Liver (tissue), 9 donors: ENCODE data around the gene TESK2. TPM values are rescaled to one million over a fixed set of nuclear protein-coding genes. Genes with fewer than 3 reads are reported as not detected.

Experiments
- DNase-seq: peaks from one replicate; pipeline ENCODE4 v3.0.0-alpha.2; 2017; ENCODE audit warnings: low spot score
- H3K27ac ChIP-seq, 2 donors: one replicate each; pipeline ENCODE4 v1.7.0; 2013; ENCODE audit warnings: inconsistent platforms in 2 of 2, low read length in 2 of 2, control low read depth in 1 of 2, low read depth in 1 of 2, mild to moderate bottlenecking in 1 of 2
- H3K27me3 ChIP-seq, 4 donors: one replicate each; pipeline versions ENCODE4 v1.6.1 to v1.7.0; 2013; ENCODE audit warnings: low read length in 3 of 4, inconsistent platforms in 1 of 4, mild to moderate bottlenecking in 1 of 4, moderate library complexity in 1 of 4; ENCODE audit not compliant: control insufficient read depth in 4 of 4, insufficient read depth in 4 of 4
- H3K36me3 ChIP-seq, 4 donors: one replicate each; pipeline versions ENCODE4 v1.6.1 to v1.7.0; 2013; ENCODE audit warnings: low read length in 3 of 4, mild to moderate bottlenecking in 3 of 4, low read depth in 1 of 4, moderate library complexity in 1 of 4; ENCODE audit not compliant: control insufficient read depth in 4 of 4, insufficient read depth in 3 of 4
- H3K4me1 ChIP-seq, 4 donors: one replicate each; pipeline versions ENCODE4 v1.6.1 to v1.7.0; 2013; ENCODE audit warnings: low read length in 3 of 4, mild to moderate bottlenecking in 3 of 4, moderate library complexity in 1 of 4; ENCODE audit not compliant: control insufficient read depth in 4 of 4, insufficient read depth in 4 of 4
- H3K4me3 ChIP-seq, 3 donors: one replicate each; pipeline versions ENCODE4 v1.6.1 to v1.7.0; 2013; ENCODE audit warnings: low read length in 3 of 3, control low read depth in 1 of 3, low read depth in 1 of 3, mild to moderate bottlenecking in 1 of 3
- H3K9ac ChIP-seq, 2 donors: one replicate each; pipeline ENCODE4 v1.7.0; 2013; ENCODE audit warnings: low read length in 2 of 2, mild to moderate bottlenecking in 2 of 2, moderate library complexity in 2 of 2, control low read depth in 1 of 2, low read depth in 1 of 2
- H3K9me3 ChIP-seq, 4 donors: one replicate each; pipeline versions ENCODE4 v1.6.1 to v1.7.0; 2013; ENCODE audit warnings: low read length in 3 of 4; ENCODE audit not compliant: control insufficient read depth in 4 of 4
- EGR1 ChIP-seq, 2 donors: IDR thresholded peaks; 2 replicates each; pipeline ENCODE4 v1.6.1; 2016 to 2018; ENCODE audit warnings: antibody characterized with exemption in 2 of 2, low read depth in 2 of 2
- FOXA1 ChIP-seq: IDR thresholded peaks from 2 replicates; pipeline ENCODE4 v1.6.1; 2016; ENCODE audit warnings: antibody characterized with exemption
- FOXA2 ChIP-seq: IDR thresholded peaks from 2 replicates; pipeline ENCODE4 v1.6.1; 2016; ENCODE audit warnings: antibody characterized with exemption
- GABPA ChIP-seq, 2 donors: IDR thresholded peaks in 1 of 2; conservative IDR thresholded peaks in 1 of 2; 2 replicates each; pipeline ENCODE4 v1.6.1; 2016; ENCODE audit warnings: antibody characterized with exemption in 2 of 2, mild to moderate bottlenecking in 1 of 2, moderate library complexity in 1 of 2
- HNF4A ChIP-seq, 2 donors: conservative IDR thresholded peaks; 2 replicates each; pipeline ENCODE4 v1.6.1; 2016; ENCODE audit warnings: antibody characterized with exemption in 2 of 2, mild to moderate bottlenecking in 2 of 2
- HNF4G ChIP-seq: IDR thresholded peaks from 2 replicates; pipeline ENCODE4 v1.6.1; 2016; ENCODE audit warnings: antibody characterized with exemption
- JUND ChIP-seq, 2 donors: IDR thresholded peaks; 2 replicates each; pipeline ENCODE4 v1.6.1; 2016; ENCODE audit warnings: antibody characterized with exemption in 2 of 2
- NR2F2 ChIP-seq: IDR thresholded peaks from 2 replicates; pipeline ENCODE4 v1.6.1; 2016; ENCODE audit warnings: antibody characterized with exemption
- RAD21 ChIP-seq, 2 donors: IDR thresholded peaks; 2 replicates each; pipeline ENCODE4 v1.6.1; 2016; ENCODE audit warnings: antibody characterized with exemption in 2 of 2, mild to moderate bottlenecking in 2 of 2
- RXRA ChIP-seq, 2 donors: IDR thresholded peaks; 2 replicates each; pipeline ENCODE4 v1.6.1; 2017 to 2018; ENCODE audit warnings: antibody characterized with exemption in 2 of 2, mild to moderate bottlenecking in 1 of 2
- SP1 ChIP-seq: IDR thresholded peaks from 2 replicates; pipeline ENCODE4 v1.6.1; 2018; ENCODE audit warnings: antibody characterized with exemption, mild to moderate bottlenecking
- YY1 ChIP-seq: IDR thresholded peaks from 2 replicates; pipeline ENCODE4 v1.6.1; 2016; ENCODE audit warnings: antibody characterized with exemption, mild to moderate bottlenecking
- WGBS: extraction: QIAGEN DNeasy Blood & Tissue Kit; methylation state at CpG from one replicate; pipeline ENCODE4 v1.1.7; 2013; 5-methylcytosine and 5-hydroxymethylcytosine counted together
- polyA plus RNA-seq, 2 donors: library from polyadenylated mRNA; stranded (reverse) in 1 of 2; unstranded in 1 of 2; fragments of 200-250 nt in 1 of 2; fragments of >200 nt in 1 of 2; fragmentation: Nextera tagmentation in 1 of 2; extraction: Ambion mirVana in 1 of 2; gene quantifications; one replicate each; pipeline versions ENCODE4 v1.2.1 to v1.2.3, GENCODE V29; 2013 to 2015
- total RNA-seq, 2 donors: library from RNA; depleted of rRNA; stranded (reverse); fragments of >200 nt; gene quantifications; one replicate each; pipeline ENCODE4 v1.2.3, GENCODE V29; 2014
- TF ChIP-seq, protein P1 (sequence below): IDR thresholded peaks from 2 replicates; pipeline ENCODE4 v1.6.1; 2016; ENCODE audit warnings: antibody characterized with exemption, mild to moderate bottlenecking
- donor health status: healthy.
- donor health status: healthy.
- donor health status: healthy.
- donor health status: healthy.
- donor health status: healthy.

TESK2 gene
- total and polyA plus RNA-seq, 4 donors: 2.4 to 8.2 (median 5.2) TPM

DNA sequence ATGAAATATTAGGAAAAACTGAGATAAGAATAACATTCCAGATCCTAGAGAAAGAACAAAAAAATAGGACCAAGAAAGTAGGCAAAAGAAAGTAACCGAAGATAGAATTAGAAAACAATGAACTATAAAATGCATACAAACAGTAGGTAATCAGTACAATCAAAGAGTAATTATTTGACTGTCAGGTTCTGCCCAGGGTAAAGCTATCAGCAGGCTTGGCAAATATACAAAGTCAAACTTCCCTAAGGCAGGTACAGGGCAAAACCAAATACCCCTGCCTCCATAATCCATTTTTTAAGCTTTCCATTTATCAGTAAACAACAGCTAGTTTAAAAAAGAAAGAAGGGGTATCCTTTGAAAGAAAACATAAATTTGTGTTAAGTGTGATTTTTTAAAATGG, 44.4 kb downstream of the TESK2 start:
- H3K4me1 ChIP-seq: peaks cover 0 to 4% (median 2%) of the 10 kb centered on the region in 4 donors
- H3K9ac ChIP-seq: no peak overlapping the region
- WGBS: 49% methylated on average over 1 of the region's 1 CpG
- no peaks in the 10 kb centered on the region for H3K36me3 ChIP-seq
- H3K27ac ChIP-seq: no peak overlapping the region
- TF ChIP-seq HNF4A (conservative IDR thresholded peaks at IDR 0.05) (peak in 1 of 2 donors; percentile 13), SP1 (no peak), NR2F2 (no peak), JUND (IDR thresholded peaks at IDR 0.05) (no peak), HNF4G (no peak)
- no peaks in the 10 kb centered on the region for H3K27me3 ChIP-seq
- no peak overlapping the region for H3K4me3 ChIP-seq
- no peaks in the 10 kb centered on the region for H3K9me3 ChIP-seq
- DNase-seq: no peak

DNA sequence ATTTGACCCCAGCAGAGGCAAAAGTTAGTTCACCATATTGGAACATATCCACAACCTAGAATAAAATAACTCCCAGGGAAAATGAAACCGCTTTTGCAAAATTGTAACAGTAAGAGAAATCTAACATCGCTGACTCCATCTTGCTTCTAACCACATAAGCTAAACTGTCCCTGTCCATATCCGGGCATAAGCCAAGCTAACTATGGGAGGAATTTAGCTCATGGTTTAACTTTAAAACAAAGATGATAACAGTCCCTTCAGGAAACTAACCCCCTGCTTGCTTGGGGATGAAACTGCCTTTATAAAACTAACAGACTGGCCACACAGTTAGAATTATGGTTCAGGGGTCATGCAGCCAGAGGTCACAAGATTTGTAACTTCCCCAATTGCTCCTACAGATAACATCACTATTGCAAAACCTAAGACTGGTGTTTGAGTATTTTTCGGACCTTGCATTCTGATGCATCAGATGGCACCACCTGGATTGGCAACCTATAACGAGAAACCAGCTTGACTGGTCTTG, 46.3 kb downstream of the TESK2 start:
- H3K27ac ChIP-seq: no peak overlapping the region
- peaks cover 0 to 4% (median 2%) of the 10 kb centered on the region in 4 donors for H3K4me1 ChIP-seq
- no peaks in the 10 kb centered on the region for H3K27me3 ChIP-seq
- H3K9ac ChIP-seq: no peak overlapping the region
- no peak for TF ChIP-seq RXRA (IDR thresholded peaks at IDR 0.05)
- no peak for TF ChIP-seq RAD21 (IDR thresholded peaks at IDR 0.05)
- no peak for TF ChIP-seq FOXA2
- TF ChIP-seq, protein P1, sequence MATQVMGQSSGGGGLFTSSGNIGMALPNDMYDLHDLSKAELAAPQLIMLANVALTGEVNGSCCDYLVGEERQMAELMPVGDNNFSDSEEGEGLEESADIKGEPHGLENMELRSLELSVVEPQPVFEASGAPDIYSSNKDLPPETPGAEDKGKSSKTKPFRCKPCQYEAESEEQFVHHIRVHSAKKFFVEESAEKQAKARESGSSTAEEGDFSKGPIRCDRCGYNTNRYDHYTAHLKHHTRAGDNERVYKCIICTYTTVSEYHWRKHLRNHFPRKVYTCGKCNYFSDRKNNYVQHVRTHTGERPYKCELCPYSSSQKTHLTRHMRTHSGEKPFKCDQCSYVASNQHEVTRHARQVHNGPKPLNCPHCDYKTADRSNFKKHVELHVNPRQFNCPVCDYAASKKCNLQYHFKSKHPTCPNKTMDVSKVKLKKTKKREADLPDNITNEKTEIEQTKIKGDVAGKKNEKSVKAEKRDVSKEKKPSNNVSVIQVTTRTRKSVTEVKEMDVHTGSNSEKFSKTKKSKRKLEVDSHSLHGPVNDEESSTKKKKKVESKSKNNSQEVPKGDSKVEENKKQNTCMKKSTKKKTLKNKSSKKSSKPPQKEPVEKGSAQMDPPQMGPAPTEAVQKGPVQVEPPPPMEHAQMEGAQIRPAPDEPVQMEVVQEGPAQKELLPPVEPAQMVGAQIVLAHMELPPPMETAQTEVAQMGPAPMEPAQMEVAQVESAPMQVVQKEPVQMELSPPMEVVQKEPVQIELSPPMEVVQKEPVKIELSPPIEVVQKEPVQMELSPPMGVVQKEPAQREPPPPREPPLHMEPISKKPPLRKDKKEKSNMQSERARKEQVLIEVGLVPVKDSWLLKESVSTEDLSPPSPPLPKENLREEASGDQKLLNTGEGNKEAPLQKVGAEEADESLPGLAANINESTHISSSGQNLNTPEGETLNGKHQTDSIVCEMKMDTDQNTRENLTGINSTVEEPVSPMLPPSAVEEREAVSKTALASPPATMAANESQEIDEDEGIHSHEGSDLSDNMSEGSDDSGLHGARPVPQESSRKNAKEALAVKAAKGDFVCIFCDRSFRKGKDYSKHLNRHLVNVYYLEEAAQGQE: no peak
- no peak for TF ChIP-seq NR2F2
- TF ChIP-seq FOXA1: no peak
- TF ChIP-seq GABPA (IDR thresholded peaks at IDR 0.05 in 1 of 2, conservative IDR thresholded peaks at IDR 0.05 in 1 of 2): no peak
- 87% methylated on average over 5 of the region's 5 CpGs for WGBS
- H3K9me3 ChIP-seq: no peaks in the 10 kb centered on the region
- no peak overlapping the region for H3K4me3 ChIP-seq
- no peaks in the 10 kb centered on the region for H3K36me3 ChIP-seq
- DNase-seq: no peak

DNA sequence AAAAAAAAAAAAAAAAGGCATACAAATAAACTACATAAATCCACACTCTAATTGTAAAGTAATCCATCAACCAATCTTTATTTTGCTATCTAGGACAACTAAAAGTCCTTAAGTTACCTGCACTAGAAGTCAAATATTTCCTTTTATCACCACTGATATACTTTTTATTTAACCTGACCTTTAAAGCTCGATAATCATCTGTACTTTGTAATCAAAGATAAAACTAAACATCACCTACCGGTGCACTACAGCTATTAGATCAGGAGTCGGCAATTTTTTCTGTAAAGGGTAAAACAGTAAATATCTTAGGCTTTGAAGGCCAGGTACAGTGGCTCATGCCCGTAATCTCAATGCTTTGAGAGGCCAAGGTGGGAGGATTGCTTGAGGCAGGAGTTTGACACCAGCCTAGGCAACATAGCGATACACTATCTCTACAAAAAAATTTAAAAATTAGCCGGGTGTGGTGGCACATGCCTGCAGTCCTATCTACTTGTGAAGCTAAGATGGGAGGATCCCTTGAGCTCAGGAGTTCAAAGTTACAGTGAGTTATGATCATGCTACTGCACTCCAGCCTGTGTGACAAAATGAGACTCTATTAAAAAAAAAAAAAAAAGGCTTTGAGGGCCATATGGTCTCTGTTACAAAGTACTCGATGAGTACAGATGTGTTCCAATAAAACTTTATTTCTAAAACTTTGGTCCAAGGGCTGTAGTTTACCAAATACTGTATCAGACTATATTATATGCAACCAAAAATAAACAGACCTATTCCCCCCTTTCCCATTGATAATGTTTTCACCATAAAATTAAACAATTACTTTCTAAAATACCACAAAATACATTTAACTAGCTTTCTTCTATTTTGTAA, 47.1 kb downstream of the TESK2 start:
- WGBS: 58% methylated on average over 7 of the region's 7 CpGs
- no peaks in the 10 kb centered on the region for H3K9me3 ChIP-seq
- H3K27me3 ChIP-seq: no peaks in the 10 kb centered on the region
- peaks cover 0 to 4% (median 2%) of the 10 kb centered on the region in 4 donors for H3K4me1 ChIP-seq
- peak; percentile 40 for DNase-seq
- no peak overlapping the region for H3K9ac ChIP-seq
- H3K4me3 ChIP-seq: no peak overlapping the region
- no peaks in the 10 kb centered on the region for H3K36me3 ChIP-seq
- H3K27ac ChIP-seq: no peak overlapping the region
- TF ChIP-seq YY1 (no peak), HNF4A (conservative IDR thresholded peaks at IDR 0.05) (peak in 1 of 2 donors; percentile 16), EGR1 (IDR thresholded peaks at IDR 0.05; ENCODE audit: low read depth in 2 of 2) (no peak)
